ENCODE results near the gene LRP5. TPM values are rescaled to one million over a fixed set of nuclear protein-coding genes. Genes with fewer than 3 reads are reported as not detected.
"Not testable (repeated sequence)": the region's sequence is repeated elsewhere in the genome, so short reads cannot be mapped to it uniquely, and the experiment has no call there.

LRP5 gene
- total RNA-seq, 1 experiment from 2014 or later: 129 TPM

DNA sequence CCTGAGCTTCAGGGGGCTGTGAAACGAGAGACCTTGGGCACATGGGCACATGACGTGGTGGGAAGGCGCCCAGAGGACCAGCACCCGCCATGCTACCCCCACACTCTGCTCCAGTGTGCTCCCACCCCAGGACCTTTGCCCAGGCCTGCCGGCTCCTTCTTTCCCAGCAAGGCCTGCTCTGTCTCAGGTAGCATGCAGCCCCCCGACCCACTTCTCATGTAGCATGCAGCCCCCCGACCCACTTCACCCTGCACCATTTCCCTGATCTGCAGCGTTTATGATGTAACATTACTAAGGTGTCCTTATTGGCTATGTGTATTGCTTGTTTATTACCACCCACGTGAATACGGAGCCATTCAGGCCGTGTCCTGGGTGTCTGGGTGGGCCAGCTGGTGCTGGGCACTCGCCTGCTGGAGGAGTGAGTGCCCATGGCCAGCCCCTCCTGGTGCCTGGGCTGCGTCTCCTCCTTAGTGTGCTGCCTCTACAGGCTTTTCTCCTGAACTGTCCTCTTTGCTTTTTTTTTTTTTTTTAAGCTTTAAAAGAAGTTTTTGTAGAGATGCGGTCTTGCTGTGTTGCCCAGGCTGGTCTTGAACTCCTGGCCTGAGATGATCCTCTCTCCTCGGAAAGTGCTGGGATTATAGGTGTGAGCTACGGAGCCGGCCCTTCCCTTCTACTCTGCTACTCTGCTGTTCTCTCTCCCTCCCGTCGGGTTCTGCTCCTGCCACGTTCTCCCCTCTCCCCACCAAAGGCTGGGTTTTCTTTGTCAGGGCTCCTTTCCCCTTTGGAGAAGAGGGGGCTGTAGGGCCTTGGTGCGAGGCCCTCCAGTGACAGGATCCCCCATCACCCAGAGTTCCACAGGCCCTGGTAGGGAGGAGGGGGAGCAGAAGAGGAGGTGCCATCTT is 29.4 kb downstream of the LRP5 start:
- H3K79me2 ChIP-seq (ENCODE audit: low read depth): peaks cover 94% of the 10 kb centered on the region
- H3K27ac ChIP-seq: peak overlapping the region; percentile 89
- peaks cover 36% of the 10 kb centered on the region for H4K20me1 ChIP-seq (ENCODE audit: insufficient read depth)
- H3K4me1 ChIP-seq (replicated peaks; ENCODE audit: insufficient read depth): peaks cover 74% of the 10 kb centered on the region
- ChIA-PET POLR2A (ENCODE audit: unreplicated experiment) (interaction anchor here (0.6 to 1.3 kb wide), 3 partner anchors 26 to 71 kb away, joined by 3 to 6 read pairs (median 5); no protein-coding TSS in a partner anchor), CTCF (interaction anchor here (0.6 kb wide), 4 partner anchors 39 to 1895 kb away, joined by 3 read pairs; no protein-coding TSS in a partner anchor)
- H3K9me2 ChIP-seq (ENCODE audit: insufficient read depth): no peaks in the 10 kb centered on the region
- peaks cover 71% of the 10 kb centered on the region for H3F3A ChIP-seq (ENCODE audit: insufficient read depth, low read depth)
- peak overlapping the region; percentile 44; the same call in 1 of the 2 replicates for H3K4me3 ChIP-seq
- no peak for DNase-seq
- intact Hi-C loops (cut with micrococcal nuclease; ENCODE audit: unreplicated experiment): loop anchor here (1.0 to 5.0 kb wide), 4 partner anchors 12 to 70 kb away; partner anchors contain the start of gene C11orf24
- peak overlapping the region; percentile 41; the same call in 1 of the 2 replicates for H2AFZ ChIP-seq
- no peaks in the 10 kb centered on the region for H3K27me3 ChIP-seq (ENCODE audit: insufficient read depth, low read depth)
- H3K36me3 ChIP-seq (ENCODE audit: low read depth): peaks cover 3% of the 10 kb centered on the region; the same call in 1 of the 2 replicates
- no peak for TF ChIP-seq EZH2 (IDR thresholded peaks at IDR 0.05; ENCODE audit: low read depth)
- TF ChIP-seq, protein P1, sequence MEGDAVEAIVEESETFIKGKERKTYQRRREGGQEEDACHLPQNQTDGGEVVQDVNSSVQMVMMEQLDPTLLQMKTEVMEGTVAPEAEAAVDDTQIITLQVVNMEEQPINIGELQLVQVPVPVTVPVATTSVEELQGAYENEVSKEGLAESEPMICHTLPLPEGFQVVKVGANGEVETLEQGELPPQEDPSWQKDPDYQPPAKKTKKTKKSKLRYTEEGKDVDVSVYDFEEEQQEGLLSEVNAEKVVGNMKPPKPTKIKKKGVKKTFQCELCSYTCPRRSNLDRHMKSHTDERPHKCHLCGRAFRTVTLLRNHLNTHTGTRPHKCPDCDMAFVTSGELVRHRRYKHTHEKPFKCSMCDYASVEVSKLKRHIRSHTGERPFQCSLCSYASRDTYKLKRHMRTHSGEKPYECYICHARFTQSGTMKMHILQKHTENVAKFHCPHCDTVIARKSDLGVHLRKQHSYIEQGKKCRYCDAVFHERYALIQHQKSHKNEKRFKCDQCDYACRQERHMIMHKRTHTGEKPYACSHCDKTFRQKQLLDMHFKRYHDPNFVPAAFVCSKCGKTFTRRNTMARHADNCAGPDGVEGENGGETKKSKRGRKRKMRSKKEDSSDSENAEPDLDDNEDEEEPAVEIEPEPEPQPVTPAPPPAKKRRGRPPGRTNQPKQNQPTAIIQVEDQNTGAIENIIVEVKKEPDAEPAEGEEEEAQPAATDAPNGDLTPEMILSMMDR (conservative IDR thresholded peaks at IDR 0.05): no peak; the same call in 1 of the 2 replicates
- H3K4me2 ChIP-seq: peak overlapping the region; percentile 87
- BruUV-seq (replicated peaks): no TSS peak
- no peaks in the 10 kb centered on the region for H3K9me3 ChIP-seq (ENCODE audit: insufficient read depth, low read depth)

DNA sequence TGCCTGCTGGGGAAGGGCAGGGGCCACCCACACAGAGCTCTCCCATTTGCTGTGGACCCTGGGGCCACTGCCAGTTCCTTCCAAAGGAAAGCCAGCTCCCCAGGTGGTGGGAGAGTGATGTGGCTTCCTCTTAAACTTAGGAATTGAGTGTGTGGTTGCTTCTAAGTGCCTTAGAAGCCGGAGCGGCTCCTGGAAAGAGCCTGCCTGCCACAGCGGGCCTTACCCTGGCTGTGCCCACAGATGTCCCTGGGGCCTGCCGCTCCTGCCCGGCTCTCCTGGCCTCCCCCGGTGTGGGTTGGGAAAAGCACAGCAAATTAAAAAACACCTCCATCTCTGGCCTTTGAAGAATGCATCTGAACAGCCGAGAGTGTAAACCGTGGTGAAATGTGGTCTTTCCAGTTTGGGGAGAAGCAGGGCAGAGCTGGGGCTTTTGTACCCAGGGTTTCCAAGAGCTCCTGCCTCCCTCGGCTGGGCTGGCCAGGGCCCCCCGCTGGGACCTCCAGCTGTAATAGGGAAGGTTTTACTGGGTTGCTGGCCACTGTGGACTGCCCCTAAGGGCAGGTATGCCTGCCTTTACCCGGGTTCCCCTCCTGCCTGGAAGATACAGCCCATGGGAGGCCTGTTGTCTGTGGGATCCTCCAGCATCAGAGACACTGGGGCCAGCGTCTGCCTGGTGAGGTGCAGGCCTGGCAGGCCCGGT is 30.2 kb downstream of the LRP5 start:
- Histone ChIP-seq H3K9me3 (ENCODE audit: insufficient read depth, low read depth) (no peaks in the 10 kb centered on the region), H3K27me3 (ENCODE audit: insufficient read depth, low read depth) (no peaks in the 10 kb centered on the region), H4K20me1 (ENCODE audit: insufficient read depth) (peaks cover 42% of the 10 kb centered on the region), H2AFZ (peak overlapping the region; percentile 41), H3K9me2 (ENCODE audit: insufficient read depth) (no peaks in the 10 kb centered on the region), H3K4me3 (peak overlapping the region; percentile 44; the same call in 1 of the 2 replicates), H3F3A (ENCODE audit: insufficient read depth, low read depth) (peaks cover 67% of the 10 kb centered on the region), H3K36me3 (ENCODE audit: low read depth) (peaks cover 3% of the 10 kb centered on the region; the same call in 1 of the 2 replicates), H3K27ac (peak overlapping the region; percentile 89), H3K4me2 (peak overlapping the region; percentile 87), H3K4me1 (replicated peaks; ENCODE audit: insufficient read depth) (peaks cover 74% of the 10 kb centered on the region), H3K79me2 (ENCODE audit: low read depth) (peaks cover 94% of the 10 kb centered on the region)
- ChIA-PET POLR2A (ENCODE audit: unreplicated experiment) (interaction anchor here (0.6 to 1.3 kb wide), 4 partner anchors 11 to 1797 kb away, joined by 3 to 6 read pairs (median 4); no protein-coding TSS in a partner anchor), CTCF (interaction anchor here (0.6 kb wide), 4 partner anchors 40 to 1896 kb away, joined by 3 read pairs; no protein-coding TSS in a partner anchor)
- DNase-seq: peak; percentile 96 to 99
- TF ChIP-seq, protein P1 (conservative IDR thresholded peaks at IDR 0.05): no peak
- no peak for TF ChIP-seq EZH2 (IDR thresholded peaks at IDR 0.05; ENCODE audit: low read depth)
- BruUV-seq (replicated peaks): TSS peak; percentile 78
- intact Hi-C loops (cut with micrococcal nuclease; ENCODE audit: unreplicated experiment): loop anchor here (1.0 to 5.0 kb wide), 4 partner anchors 12 to 70 kb away; partner anchors contain the start of gene C11orf24

DNA sequence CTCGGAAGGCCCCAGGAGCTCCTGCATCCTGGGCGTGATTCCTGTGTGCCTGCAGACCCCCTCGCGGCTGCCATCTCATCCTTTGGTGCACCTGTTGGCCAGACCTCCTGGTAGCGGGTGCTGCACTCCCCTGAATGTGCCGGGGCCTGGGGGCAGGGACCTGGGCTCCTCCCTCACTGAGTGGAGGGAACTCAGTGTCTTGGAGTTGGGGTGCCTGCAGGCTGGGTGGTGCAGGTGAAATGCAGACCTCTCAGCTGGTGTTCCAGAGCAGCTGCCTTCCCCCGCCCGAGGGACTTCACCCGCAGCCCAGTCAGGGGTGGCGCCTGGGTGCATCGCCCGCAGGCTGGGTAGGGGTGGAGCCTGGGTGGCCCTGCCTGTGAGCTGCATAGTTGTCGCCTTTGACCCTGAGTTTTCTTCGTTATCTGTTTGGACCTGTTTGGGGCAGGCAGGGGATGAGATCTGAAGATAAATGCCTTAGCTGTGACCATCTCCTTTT is 31.4 kb downstream of the LRP5 start:
- peaks cover 33% of the 10 kb centered on the region for H4K20me1 ChIP-seq (ENCODE audit: insufficient read depth)
- ChIA-PET CTCF (no interaction called here), POLR2A (ENCODE audit: unreplicated experiment) (no interaction called here)
- BruUV-seq (replicated peaks): no TSS peak
- no peak overlapping the region for H2AFZ ChIP-seq
- no peak for TF ChIP-seq EZH2 (IDR thresholded peaks at IDR 0.05; ENCODE audit: low read depth)
- TF ChIP-seq, protein P1 (conservative IDR thresholded peaks at IDR 0.05): no peak
- H3K4me3 ChIP-seq: no peak overlapping the region
- peak overlapping the region; percentile 87 for H3K4me2 ChIP-seq
- H3K79me2 ChIP-seq (ENCODE audit: low read depth): peaks cover 89% of the 10 kb centered on the region
- peak; percentile 56 to 84 for DNase-seq
- no peaks in the 10 kb centered on the region for H3K27me3 ChIP-seq (ENCODE audit: insufficient read depth, low read depth)
- intact Hi-C loops (cut with micrococcal nuclease; ENCODE audit: unreplicated experiment): loop anchor here (1.0 to 5.0 kb wide), 3 partner anchors 36 to 72 kb away; partner anchors contain the start of gene C11orf24
- H3K9me2 ChIP-seq (ENCODE audit: insufficient read depth): no peaks in the 10 kb centered on the region
- peaks cover 56% of the 10 kb centered on the region for H3F3A ChIP-seq (ENCODE audit: insufficient read depth, low read depth)
- peak overlapping the region; percentile 89 for H3K27ac ChIP-seq
- H3K4me1 ChIP-seq (replicated peaks; ENCODE audit: insufficient read depth): peaks cover 66% of the 10 kb centered on the region
- no peaks in the 10 kb centered on the region for H3K9me3 ChIP-seq (ENCODE audit: insufficient read depth, low read depth)
- H3K36me3 ChIP-seq (ENCODE audit: low read depth): peaks cover 3% of the 10 kb centered on the region; the same call in 1 of the 2 replicates

DNA sequence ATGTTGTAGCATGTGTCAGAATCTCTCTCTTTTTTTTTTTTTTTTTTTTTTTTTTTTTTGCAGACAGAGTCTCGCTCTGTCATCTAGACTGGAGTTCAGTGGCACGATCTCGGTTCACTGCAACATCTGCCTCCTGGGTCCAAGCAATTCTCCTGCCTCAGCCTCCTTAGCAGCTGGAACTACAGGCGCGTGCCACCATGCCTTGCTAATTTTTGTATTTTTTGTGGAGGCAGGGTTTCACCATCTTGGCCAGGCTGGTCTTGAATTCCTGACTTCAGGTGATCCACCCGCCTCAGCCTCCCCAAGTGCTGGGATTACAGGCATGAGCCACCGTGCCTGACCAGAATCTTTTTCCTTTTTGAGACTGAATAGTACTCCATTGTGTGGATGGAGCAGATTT is 32.4 kb downstream of the LRP5 start:
- H3F3A ChIP-seq (ENCODE audit: insufficient read depth, low read depth): peaks cover 46% of the 10 kb centered on the region
- BruUV-seq (replicated peaks); DNase-seq; H3K36me3 ChIP-seq (ENCODE audit: low read depth); H3K9me2 ChIP-seq (ENCODE audit: insufficient read depth); H2AFZ ChIP-seq; H3K27me3 ChIP-seq (ENCODE audit: insufficient read depth, low read depth); H3K27ac ChIP-seq; CTCF ChIA-PET; H3K9me3 ChIP-seq (ENCODE audit: insufficient read depth, low read depth); H3K4me3 ChIP-seq: not testable (repeated sequence)
- intact Hi-C loops (cut with micrococcal nuclease; ENCODE audit: unreplicated experiment): loop anchor here (1.0 to 5.0 kb wide), 3 partner anchors 35 to 73 kb away; partner anchors contain the start of gene C11orf24
- H3K79me2 ChIP-seq (ENCODE audit: low read depth): peaks cover 79% of the 10 kb centered on the region
- H4K20me1 ChIP-seq (ENCODE audit: insufficient read depth): peaks cover 30% of the 10 kb centered on the region
- peak overlapping the region; percentile 87; the same call in 1 of the 2 replicates for H3K4me2 ChIP-seq
- peaks cover 56% of the 10 kb centered on the region for H3K4me1 ChIP-seq (replicated peaks; ENCODE audit: insufficient read depth)
- POLR2A ChIA-PET (ENCODE audit: unreplicated experiment): interaction anchor here (0.6 to 0.7 kb wide), 2 partner anchors 33 to 335 kb away, joined by 3 to 4 read pairs; partner anchors contain the start of genes ALDH3B1 and LRP5
